Measurements from ENCODE around the gene FANCE. TPM values are rescaled to one million over a fixed set of nuclear protein-coding genes. Genes with fewer than 3 reads are reported as not detected.

FANCE gene
- total and polyA plus RNA-seq, 2 experiments from 2014 or later = 5.4 to 25.5 TPM

GRCh38 chr6:35486005-35486925, 34.1 kb downstream of the FANCE start:
- peak overlapping the region; percentile 99 for H3K27ac Mint-ChIP-seq
- H3K4me3 ChIP-seq = peak overlapping the region; percentile 72
- peak; percentile 58 for ATAC-seq

More at GRCh38 chr6:35486005-35486925, 34.1 kb downstream of the FANCE start:
- TF ChIP-seq CREB1 (CRISPR knock-in tag; IDR thresholded peaks at IDR 0.05; ENCODE audit: low read depth) = peak; percentile 95
- TF ChIP-seq, protein P1, sequence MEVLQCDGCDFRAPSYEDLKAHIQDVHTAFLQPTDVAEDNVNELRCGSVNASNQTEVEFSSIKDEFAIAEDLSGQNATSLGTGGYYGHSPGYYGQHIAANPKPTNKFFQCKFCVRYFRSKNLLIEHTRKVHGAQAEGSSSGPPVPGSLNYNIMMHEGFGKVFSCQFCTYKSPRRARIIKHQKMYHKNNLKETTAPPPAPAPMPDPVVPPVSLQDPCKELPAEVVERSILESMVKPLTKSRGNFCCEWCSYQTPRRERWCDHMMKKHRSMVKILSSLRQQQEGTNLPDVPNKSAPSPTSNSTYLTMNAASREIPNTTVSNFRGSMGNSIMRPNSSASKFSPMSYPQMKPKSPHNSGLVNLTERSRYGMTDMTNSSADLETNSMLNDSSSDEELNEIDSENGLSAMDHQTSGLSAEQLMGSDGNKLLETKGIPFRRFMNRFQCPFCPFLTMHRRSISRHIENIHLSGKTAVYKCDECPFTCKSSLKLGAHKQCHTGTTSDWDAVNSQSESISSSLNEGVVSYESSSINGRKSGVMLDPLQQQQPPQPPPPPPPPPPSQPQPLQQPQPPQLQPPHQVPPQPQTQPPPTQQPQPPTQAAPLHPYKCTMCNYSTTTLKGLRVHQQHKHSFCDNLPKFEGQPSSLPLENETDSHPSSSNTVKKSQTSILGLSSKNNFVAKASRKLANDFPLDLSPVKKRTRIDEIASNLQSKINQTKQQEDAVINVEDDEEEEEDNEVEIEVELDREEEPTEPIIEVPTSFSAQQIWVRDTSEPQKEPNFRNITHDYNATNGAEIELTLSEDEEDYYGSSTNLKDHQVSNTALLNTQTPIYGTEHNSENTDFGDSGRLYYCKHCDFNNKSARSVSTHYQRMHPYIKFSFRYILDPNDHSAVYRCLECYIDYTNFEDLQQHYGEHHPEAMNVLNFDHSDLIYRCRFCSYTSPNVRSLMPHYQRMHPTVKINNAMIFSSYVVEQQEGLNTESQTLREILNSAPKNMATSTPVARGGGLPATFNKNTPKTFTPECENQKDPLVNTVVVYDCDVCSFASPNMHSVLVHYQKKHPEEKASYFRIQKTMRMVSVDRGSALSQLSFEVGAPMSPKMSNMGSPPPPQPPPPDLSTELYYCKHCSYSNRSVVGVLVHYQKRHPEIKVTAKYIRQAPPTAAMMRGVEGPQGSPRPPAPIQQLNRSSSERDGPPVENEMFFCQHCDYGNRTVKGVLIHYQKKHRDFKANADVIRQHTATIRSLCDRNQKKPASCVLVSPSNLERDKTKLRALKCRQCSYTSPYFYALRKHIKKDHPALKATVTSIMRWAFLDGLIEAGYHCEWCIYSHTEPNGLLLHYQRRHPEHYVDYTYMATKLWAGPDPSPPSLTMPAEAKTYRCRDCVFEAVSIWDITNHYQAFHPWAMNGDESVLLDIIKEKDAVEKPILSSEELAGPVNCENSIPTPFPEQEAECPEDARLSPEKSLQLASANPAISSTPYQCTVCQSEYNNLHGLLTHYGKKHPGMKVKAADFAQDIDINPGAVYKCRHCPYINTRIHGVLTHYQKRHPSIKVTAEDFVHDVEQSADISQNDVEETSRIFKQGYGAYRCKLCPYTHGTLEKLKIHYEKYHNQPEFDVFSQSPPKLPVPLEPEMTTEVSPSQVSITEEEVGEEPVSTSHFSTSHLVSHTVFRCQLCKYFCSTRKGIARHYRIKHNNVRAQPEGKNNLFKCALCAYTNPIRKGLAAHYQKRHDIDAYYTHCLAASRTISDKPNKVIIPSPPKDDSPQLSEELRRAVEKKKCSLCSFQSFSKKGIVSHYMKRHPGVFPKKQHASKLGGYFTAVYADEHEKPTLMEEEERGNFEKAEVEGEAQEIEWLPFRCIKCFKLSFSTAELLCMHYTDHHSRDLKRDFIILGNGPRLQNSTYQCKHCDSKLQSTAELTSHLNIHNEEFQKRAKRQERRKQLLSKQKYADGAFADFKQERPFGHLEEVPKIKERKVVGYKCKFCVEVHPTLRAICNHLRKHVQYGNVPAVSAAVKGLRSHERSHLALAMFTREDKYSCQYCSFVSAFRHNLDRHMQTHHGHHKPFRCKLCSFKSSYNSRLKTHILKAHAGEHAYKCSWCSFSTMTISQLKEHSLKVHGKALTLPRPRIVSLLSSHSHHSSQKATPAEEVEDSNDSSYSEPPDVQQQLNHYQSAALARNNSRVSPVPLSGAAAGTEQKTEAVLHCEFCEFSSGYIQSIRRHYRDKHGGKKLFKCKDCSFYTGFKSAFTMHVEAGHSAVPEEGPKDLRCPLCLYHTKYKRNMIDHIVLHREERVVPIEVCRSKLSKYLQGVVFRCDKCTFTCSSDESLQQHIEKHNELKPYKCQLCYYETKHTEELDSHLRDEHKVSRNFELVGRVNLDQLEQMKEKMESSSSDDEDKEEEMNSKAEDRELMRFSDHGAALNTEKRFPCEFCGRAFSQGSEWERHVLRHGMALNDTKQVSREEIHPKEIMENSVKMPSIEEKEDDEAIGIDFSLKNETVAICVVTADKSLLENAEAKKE (CRISPR knock-in tag; IDR thresholded peaks at IDR 0.05) = no peak
- peak; percentile 63 for TF ChIP-seq POLR2AphosphoS5 (IDR thresholded peaks at IDR 0.05; ENCODE audit: low read depth)
- Histone ChIP-seq H3K79me2 (replicated peaks; ENCODE audit: insufficient read depth) (peaks cover 39% of the 10 kb centered on the region), H4K20me1 (replicated peaks; ENCODE audit: insufficient read depth) (0 out of 2 replicates have a peak, but pooled peaks cover 3% of the 10 kb centered on the region), H3K36me3 (ENCODE audit: insufficient read depth) (0 out of 2 replicates have a peak, but pooled peaks cover 5% of the 10 kb centered on the region), H2AFZ (peak overlapping the region; percentile 23; the same call in 1 of the 2 replicates), H3K27ac (ENCODE audit: low read depth) (peak overlapping the region; percentile 100), H3K4me1 (ENCODE audit: insufficient read depth) (peaks cover 65% of the 10 kb centered on the region), H3K4me2 (peak overlapping the region; percentile 98), H3F3A (replicated peaks; ENCODE audit: low read depth) (peaks cover 27% of the 10 kb centered on the region), H3K27me3 (ENCODE audit: insufficient read depth) (no peaks in the 10 kb centered on the region), H3K9me2 (ENCODE audit: insufficient read depth) (no peaks in the 10 kb centered on the region)
- peak; percentile 94 for DNase-seq (ENCODE audit: low spot score)
- peaks cover 15% of the 10 kb centered on the region for H3K36me3 Mint-ChIP-seq (ENCODE audit: low read depth)
- H3K9me3 Mint-ChIP-seq = no peaks in the 10 kb centered on the region
- H3K4me3 Mint-ChIP-seq = peak overlapping the region; percentile 70
- peaks cover 29% of the 10 kb centered on the region for H3K27me3 Mint-ChIP-seq (ENCODE audit: insufficient read depth, low read depth, poor library complexity)
- H3K4me1 Mint-ChIP-seq = peaks cover 54% of the 10 kb centered on the region
